GM18505 (cell line): Measurements from ENCODE around the gene RNF20.

Source experiments
- ATAC-seq: cut with Tn5 transposase; IDR thresholded peaks from one replicate; pipeline ENCODE4 v1.9.1; 2021; ENCODE audit not compliant: unreplicated experiment
- POLR2A ChIP-seq: IDR thresholded peaks from 4 replicates; pipeline ENCODE4 v1.6.1; 2011; ENCODE audit warnings: borderline replicate concordance; ENCODE audit not compliant: insufficient read depth, insufficient read length; ENCODE audit errors: extremely low read depth

RNF20 gene

GRCh38 chr9:101561740-101562139 lies 28.1 kb downstream of the RNF20 start:
- TF ChIP-seq POLR2A, result no peak

GRCh38 chr9:101562966-101563365 lies 29.3 kb downstream of the RNF20 start:
- no peak for ATAC-seq
- no peak for TF ChIP-seq POLR2A

More at GRCh38 chr9:101561740-101562139, 28.1 kb downstream of the RNF20 start:
- ATAC-seq, result no peak

GRCh38 chr9:101564252-101564651 lies 30.6 kb downstream of the RNF20 start:
- ATAC-seq, result no peak
- no peak for TF ChIP-seq POLR2A

GRCh38 chr9:101566904-101567724 lies 33.5 kb downstream of the RNF20 start:
- ATAC-seq, result peak; percentile 85
- no peak for TF ChIP-seq POLR2A

GRCh38 chr9:101567725-101568350 lies 34.2 kb downstream of the RNF20 start:
- ATAC-seq, result no peak

GRCh38 chr9:101569741-101570501 lies 36.3 kb downstream of the RNF20 start:
- no peak for TF ChIP-seq POLR2A
- no peak for ATAC-seq

More at GRCh38 chr9:101567725-101568350, 34.2 kb downstream of the RNF20 start:
- no peak for TF ChIP-seq POLR2A

- ATAC-seq, result no peak
- TF ChIP-seq POLR2A, result no peak
These were observed 37.5 kb downstream of the RNF20 start for GRCh38 chr9:101571114-101571513.

GRCh38 chr9:101572316-101572715 lies 38.7 kb downstream of the RNF20 start:
- TF ChIP-seq POLR2A, result no peak

GRCh38 chr9:101574731-101575333 lies 41.2 kb downstream of the RNF20 start:
- no peak for TF ChIP-seq POLR2A
- no peak for ATAC-seq

More at GRCh38 chr9:101572316-101572715, 38.7 kb downstream of the RNF20 start:
- no peak for ATAC-seq

- no peak for TF ChIP-seq POLR2A
- ATAC-seq, result peak; percentile 67
These were observed 44.7 kb downstream of the RNF20 start for GRCh38 chr9:101578378-101578777.

- ATAC-seq, result no peak
- TF ChIP-seq POLR2A, result no peak
These were observed 46.3 kb downstream of the RNF20 start for GRCh38 chr9:101579711-101580545.

GRCh38 chr9:101582553-101582952 lies 48.9 kb downstream of the RNF20 start:
- ATAC-seq, result no peak
- no peak for TF ChIP-seq POLR2A
